GM21825 (cell line): ENCODE data around the gene TEP1.
"Not testable (repeated sequence)": the region's sequence is repeated elsewhere in the genome, so short reads cannot be mapped to it uniquely, and the experiment has no call there.

Experiments used
- ATAC-seq: cut with Tn5 transposase; IDR thresholded peaks from one replicate; pipeline ENCODE4 v1.9.1; 2021; ENCODE audit warnings: mild to moderate bottlenecking, moderate library complexity; ENCODE audit not compliant: unreplicated experiment

TEP1 gene

GRCh38 chr14:20391505-20391904, 21.8 kb downstream of the TEP1 start:
- no peak for ATAC-seq

GRCh38 chr14:20388159-20388558, 25.1 kb downstream of the TEP1 start:
- no peak for ATAC-seq

- ATAC-seq, result no peak
Observed at GRCh38 chr14:20387576-20387975, 25.7 kb downstream of the TEP1 start.

- ATAC-seq, result no peak
Observed at GRCh38 chr14:20386276-20386855, 26.9 kb downstream of the TEP1 start.

GRCh38 chr14:20384886-20385285, 28.4 kb downstream of the TEP1 start:
- no peak for ATAC-seq

- ATAC-seq, result no peak
Observed at GRCh38 chr14:20384321-20384720, 29.0 kb downstream of the TEP1 start.

- no peak for ATAC-seq
Observed at GRCh38 chr14:20383636-20384035, 29.7 kb downstream of the TEP1 start.

GRCh38 chr14:20383032-20383431, 30.3 kb downstream of the TEP1 start:
- ATAC-seq, result no peak

DNA sequence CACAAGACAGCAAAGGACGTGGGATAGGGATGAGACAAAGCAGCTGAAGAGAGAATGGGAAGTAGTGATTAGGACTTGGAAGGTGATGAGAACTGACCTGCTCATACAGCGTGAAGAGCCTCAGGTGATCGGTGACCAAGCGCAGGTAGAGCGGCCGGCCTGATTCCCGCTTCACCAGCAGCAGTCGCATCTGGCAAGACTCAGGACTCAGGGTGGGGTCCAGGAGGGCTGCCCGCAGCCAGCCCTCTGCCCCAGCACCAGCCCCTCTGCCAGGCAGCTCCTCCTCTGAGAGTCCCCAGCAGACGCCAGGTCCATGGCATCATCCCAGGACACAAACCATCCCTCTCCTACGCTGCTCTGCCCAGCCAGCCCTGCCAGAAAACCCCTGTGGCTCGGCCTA, 30.8 kb downstream of the TEP1 start:
- no peak for ATAC-seq

DNA sequence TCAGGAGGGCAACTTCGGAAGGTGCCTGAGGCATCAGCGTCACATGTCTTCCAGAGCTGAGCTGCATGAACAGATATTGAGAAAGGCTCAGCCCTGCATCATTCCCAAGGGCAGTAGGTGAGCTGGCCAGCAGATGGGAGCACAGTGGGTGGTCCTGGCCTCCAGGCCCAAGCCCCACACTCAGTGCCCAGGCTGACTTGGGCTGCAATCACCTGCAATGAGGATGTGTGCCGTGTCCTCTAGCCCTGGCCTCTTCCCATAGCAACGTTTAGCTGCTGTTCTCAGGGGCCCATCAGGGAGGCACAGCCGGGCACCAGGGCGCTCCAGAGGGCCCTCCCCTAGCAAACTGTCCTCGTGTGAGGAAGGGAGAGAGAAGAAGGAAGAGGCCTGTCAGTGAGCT, 32.0 kb downstream of the TEP1 start:
- ATAC-seq, result no peak

DNA sequence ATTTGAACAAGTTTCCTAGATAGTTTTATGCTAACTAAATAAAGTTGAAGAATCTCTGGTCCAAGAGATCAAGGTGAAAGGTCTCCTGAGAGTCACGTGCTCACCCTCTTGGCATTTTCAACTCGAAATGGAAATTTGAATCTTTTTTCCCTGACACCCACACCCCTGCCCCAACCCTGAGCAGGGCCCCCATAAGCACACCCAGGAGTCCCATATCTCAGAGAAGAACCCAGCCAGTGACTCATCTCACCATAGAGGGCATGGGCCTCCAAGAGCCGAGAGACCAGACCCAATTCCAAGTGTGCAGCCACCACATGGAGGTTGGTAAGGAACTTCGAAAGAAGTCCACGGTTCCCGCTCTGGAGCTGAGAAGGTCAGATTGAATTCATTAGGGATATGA, 32.6 kb downstream of the TEP1 start:
- ATAC-seq, result no peak

DNA sequence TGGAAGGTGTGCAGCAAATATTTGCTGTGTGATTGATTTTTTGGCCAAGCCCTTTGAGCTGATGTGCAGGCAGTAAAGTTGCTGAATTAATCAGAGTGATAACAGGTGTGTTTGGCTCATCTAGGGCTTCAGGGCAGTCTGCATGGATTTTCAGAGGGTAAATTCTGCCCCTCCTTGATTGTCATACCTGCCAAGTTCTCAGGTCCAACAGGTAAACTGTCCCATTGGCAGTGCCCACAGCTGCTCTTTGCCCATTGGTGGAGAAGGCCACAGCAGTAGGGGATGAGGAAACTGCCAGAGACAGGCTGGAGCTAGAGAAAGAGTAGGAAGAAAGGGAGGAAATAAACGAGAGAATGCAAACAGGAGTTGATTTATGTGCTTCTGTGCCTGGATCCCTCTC, 33.6 kb downstream of the TEP1 start:
- ATAC-seq, result no peak

GRCh38 chr14:20377171-20377570, 36.1 kb downstream of the TEP1 start:
- ATAC-seq, result no peak

DNA sequence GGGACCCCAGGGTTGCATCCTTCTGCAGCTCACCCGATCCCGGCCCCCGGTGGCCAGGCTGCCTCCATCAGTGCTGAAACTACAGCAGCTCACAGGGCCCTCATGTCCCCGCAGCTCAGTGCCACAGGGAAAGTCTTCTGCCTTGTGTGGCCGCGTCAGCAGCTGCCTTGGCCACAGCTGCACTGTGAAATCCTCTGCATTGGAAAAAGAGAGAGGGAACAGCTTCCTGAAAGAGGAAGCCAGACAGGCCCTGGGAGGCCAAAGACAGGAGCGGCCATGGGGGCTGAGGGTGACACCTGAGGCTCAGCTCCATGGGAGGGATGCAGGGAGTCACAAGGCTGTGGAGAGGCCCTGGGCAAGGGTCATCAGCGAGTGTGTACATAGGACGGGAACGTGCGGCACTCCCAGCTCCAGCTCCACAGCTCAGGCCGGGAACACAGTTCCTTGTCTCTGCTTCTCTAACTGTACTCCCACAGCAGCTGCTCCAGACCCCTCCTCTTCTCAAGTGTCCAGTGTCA, 37.2 kb downstream of the TEP1 start:
- no peak for ATAC-seq

GRCh38 chr14:20375471-20375870, 37.8 kb downstream of the TEP1 start:
- no peak for ATAC-seq

GRCh38 chr14:20372796-20373195, 40.5 kb downstream of the TEP1 start:
- ATAC-seq, result no peak

DNA sequence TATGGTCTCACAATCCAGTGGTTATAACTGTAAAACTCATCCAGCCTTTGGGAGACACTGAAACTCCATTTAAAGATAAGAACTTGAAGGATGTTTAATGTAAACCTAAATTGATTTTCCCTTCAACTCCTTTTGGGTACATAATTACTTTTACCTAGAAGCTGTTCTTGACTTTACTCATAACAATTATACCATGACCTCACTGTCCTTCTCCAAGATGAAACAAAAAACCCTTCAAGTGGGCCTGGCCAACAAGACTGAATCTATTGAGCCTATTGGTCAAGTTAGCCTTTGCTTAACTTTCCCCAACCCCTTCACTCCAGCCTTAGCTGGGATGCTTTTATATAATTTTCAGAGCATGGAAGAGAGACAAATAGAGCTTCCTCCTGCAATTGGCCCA, 47.4 kb downstream of the TEP1 start:
- ATAC-seq, result no peak

- not testable (repeated sequence) for ATAC-seq
Observed at GRCh38 chr14:20358474-20358873, 54.8 kb downstream of the TEP1 start.

DNA sequence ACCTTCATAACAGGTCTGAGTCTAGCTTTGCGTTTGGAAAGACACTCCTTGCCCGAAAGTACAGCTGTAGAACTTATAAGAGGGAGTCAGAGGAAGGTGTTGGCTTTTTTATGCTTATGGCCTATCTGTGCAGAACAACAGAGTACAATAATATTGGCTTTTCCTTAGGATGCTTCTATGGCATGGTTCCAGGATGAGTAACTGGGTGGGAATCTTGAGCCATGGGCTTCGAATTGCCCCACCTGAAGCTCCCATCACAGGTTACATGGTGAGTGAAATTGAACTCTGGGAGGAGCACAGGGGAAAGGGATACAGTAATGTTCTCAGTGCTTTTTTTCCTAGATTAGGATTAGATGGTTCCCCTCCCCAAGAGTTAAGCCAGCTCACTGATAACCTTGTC, 56.9 kb downstream of the TEP1 start:
- ATAC-seq, result no peak

- no peak for ATAC-seq
Observed at GRCh38 chr14:20350860-20351259, 62.4 kb downstream of the TEP1 start.

DNA sequence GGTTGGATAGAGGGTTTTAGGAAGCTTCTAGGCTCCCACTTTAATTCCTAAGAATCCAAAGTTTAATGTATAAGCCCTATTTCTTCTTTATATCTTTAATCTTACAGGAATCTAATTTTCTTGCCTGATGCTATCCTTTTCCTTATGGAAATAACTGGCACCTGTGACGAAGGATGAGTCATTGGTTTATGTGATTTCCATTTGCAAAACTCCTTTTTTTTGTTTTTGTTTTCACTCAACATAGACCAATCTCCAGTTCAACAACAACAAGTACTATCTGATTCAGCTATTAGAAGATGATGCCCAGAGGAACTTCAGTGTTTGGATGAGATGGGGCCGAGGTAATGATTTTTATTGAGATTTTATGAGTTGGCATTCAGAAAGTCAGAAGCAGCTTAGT, 63.0 kb downstream of the TEP1 start:
- ATAC-seq, result no peak

DNA sequence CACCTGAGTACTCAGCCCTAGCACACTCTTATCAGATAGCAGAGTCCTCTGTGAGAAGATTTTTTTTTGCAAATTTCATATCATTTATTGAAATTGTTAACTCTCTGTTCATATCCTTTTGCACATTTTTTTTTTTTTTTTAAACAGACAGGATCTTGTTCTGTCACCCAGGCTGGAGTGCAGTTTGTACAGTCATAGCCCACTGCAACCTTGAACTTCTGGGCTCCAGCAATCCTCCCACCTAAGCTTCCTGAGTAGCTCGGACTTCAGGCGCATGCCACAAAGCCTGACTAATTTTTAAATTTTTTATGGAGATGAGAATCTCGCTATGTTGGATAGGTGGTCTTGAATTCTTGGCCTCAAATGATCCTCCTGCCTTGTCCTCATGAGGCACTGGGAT, 65.6 kb downstream of the TEP1 start:
- no peak for ATAC-seq

DNA sequence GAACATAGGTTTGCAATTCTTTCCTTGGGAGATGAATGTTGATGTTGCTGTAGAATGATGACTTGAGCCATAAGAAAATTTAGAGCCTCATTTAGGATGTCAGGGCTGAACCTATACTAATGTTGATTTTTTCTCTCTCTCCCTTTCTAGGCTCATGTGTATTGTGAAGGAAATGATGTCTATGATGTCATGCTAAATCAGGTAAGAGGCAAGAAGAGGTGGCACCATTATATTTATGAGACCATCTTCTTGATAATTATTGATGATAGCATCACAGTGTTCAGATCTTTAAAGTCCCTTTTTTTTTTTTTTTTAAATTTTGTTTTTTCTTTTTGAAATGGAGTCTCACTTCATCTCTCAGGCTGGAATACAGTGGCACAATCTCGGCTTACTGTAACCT, 66.6 kb downstream of the TEP1 start:
- no peak for ATAC-seq
